Fibroblast of the aortic adventitia (primary cell): ENCODE data around the gene LAPTM5. TPM values are rescaled to one million over a fixed set of nuclear protein-coding genes. Genes with fewer than 3 reads are reported as not detected.

ENCODE experiments used
- DNase-seq: peaks from one replicate; pipeline ENCODE4 v3.0.0-alpha.2; 2010; ENCODE audit warnings: low read depth
- H3K4me3 ChIP-seq: 2 replicates; pipeline ENCODE4 v1.5.1; 2011; ENCODE audit warnings: low read depth, mild to moderate bottlenecking, control low read depth, low read length, moderate library complexity
- CTCF ChIP-seq: IDR thresholded peaks from 2 replicates; pipeline ENCODE4 v1.5.1; 2011; ENCODE audit warnings: mild to moderate bottlenecking, low read length, control low read depth, inconsistent platforms; ENCODE audit not compliant: insufficient read depth
- total RNA-seq: library from RNA; depleted of rRNA; stranded (reverse); fragments of >200 nt; gene quantifications from 2 replicates; pipeline ENCODE4 v1.2.3, GENCODE V29; 2012; ENCODE audit warnings: low replicate concordance

LAPTM5 gene
- total RNA-seq, 1 donor: 0.18 TPM

- DNase-seq: peak; percentile 58
- TF ChIP-seq CTCF: no peak
- peak overlapping the region; percentile 68 for H3K4me3 ChIP-seq
These were observed 37.9 kb downstream of the LAPTM5 start for GRCh38 chr1:30719406-30720270.

- peak overlapping the region; percentile 68 for H3K4me3 ChIP-seq
- DNase-seq: peak; percentile 98
These were observed 38.8 kb downstream of the LAPTM5 start for GRCh38 chr1:30718636-30719405.

GRCh38 chr1:30718091-30718635 is 39.4 kb downstream of the LAPTM5 start:
- TF ChIP-seq CTCF: no peak
- peak overlapping the region; percentile 54 for H3K4me3 ChIP-seq
- peak; percentile 96 for DNase-seq

More at GRCh38 chr1:30718636-30719405, 38.8 kb downstream of the LAPTM5 start:
- peak; percentile 83 for TF ChIP-seq CTCF

- DNase-seq: no peak
- TF ChIP-seq CTCF: no peak
- H3K4me3 ChIP-seq: no peak overlapping the region
These were observed 40.9 kb downstream of the LAPTM5 start for GRCh38 chr1:30716646-30717045.

- DNase-seq: no peak
- H3K4me3 ChIP-seq: no peak overlapping the region
- no peak for TF ChIP-seq CTCF
These were observed 41.7 kb downstream of the LAPTM5 start for GRCh38 chr1:30715886-30716285.

GRCh38 chr1:30715216-30715615 is 42.4 kb downstream of the LAPTM5 start:
- peak; percentile 46 for TF ChIP-seq CTCF
- DNase-seq: no peak
- no peak overlapping the region for H3K4me3 ChIP-seq
